ENCODE measurements around the gene POR. TPM values are rescaled to one million over a fixed set of nuclear protein-coding genes. Genes with fewer than 3 reads are reported as not detected.

POR gene
- total RNA-seq (10 to 100 TPM; 41.1 to 83.3 (median 58.8) TPM), total RNA-seq (23.8 to 99.2 (median 54.2) reads per million in 29 experiments)
- total RNA-seq (2013), result 39.6 TPM

GRCh38 chr7:75914655-75915415, at the start of gene POR:
POR (plus strand) TSS chr7:75915155; CDS start chr7:75954002, 38,847 bp downstream.
- Mint-ChIP-seq H3K4me1 (peaks cover 30 to 40% (median 36%) of the 10 kb centered on the region in 3 donors), H3K27me3 (no peaks in the 10 kb centered on the region), H3K36me3 (no peaks in the 10 kb centered on the region), H3K9me3 (no peaks in the 10 kb centered on the region), H3K4me3 (peak within 1 kb of the TSS; percentile 90 to 93 (median 90)), H3K27ac (peak within 1 kb of the TSS; percentile 97 to 98)
- no peaks in the 10 kb centered on the region for H3K36me3 ChIP-seq (ENCODE audit: control insufficient read depth in 2 of 2, extremely low read depth in 1 of 2, insufficient read depth in 1 of 2, low read length in 1 of 2)
- DNase-seq (peak; percentile 89 to 99 (median 95)), ATAC-seq (replicated peaks in 1 of 4) (peak; percentile 92 to 96 (median 95))
- H3K4me1 ChIP-seq (ENCODE audit: control insufficient read depth in 1 of 2, extremely low read depth in 1 of 2, insufficient read depth in 2 of 2, low read length in 2 of 2), result peaks cover 3 to 40% of the 10 kb centered on the region in 2 experiments
- WGBS (ENCODE audit: insufficient coverage), result under 1% methylated on average over 82 of the region's 82 CpGs
- H3K9me3 ChIP-seq, result no peaks in the 10 kb centered on the region
- POLR2A ChIA-PET, result interaction anchor here (0.6 to 1.8 kb wide), 8 partner anchors 14 to 479 kb away, joined by 3 to 8 read pairs (median 3); partner anchors contain the start of genes HIP1 (in 1 of the 2) and RHBDD2 (in 1 of the 2)
- H3K27ac ChIP-seq (ENCODE audit: low read length), result peak within 1 kb of the TSS; percentile 93
- no peaks in the 10 kb centered on the region for H3K27me3 ChIP-seq (replicated peaks in 1 of 2; ENCODE audit: control insufficient read depth in 2 of 2, extremely low read depth in 1 of 2, insufficient read depth in 2 of 2, low read length in 1 of 2)
- peak within 1 kb of the TSS; percentile 87 to 89 for H3K4me3 ChIP-seq (ENCODE audit: control insufficient read depth in 1 of 2, extremely low read depth in 1 of 2, low read length in 1 of 2)
- CTCF ChIA-PET, result interaction anchor here (0.5 to 1.1 kb wide), 5 partner anchors 36 to 347 kb away, joined by 3 to 4 read pairs (median 3); no protein-coding TSS in a partner anchor

- H3K27me3 Mint-ChIP-seq, result peaks cover 13% of the 10 kb centered on the region in 2 donors
- no peaks in the 10 kb centered on the region for H3K9me3 ChIP-seq
- no peaks in the 10 kb centered on the region for H3K36me3 ChIP-seq (ENCODE audit: control insufficient read depth in 2 of 2, extremely low read depth in 1 of 2, insufficient read depth in 1 of 2, low read length in 1 of 2)
- no peak overlapping the region for H3K27ac ChIP-seq (ENCODE audit: low read length)
- H3K27ac Mint-ChIP-seq, result no peak overlapping the region
- DNase-seq, result no peak
- no peaks in the 10 kb centered on the region for H3K36me3 Mint-ChIP-seq
- WGBS (ENCODE audit: insufficient coverage), result 55% methylated on average over 5 of the region's 5 CpGs
- ChIA-PET CTCF (interaction anchor here (1.9 to 4.6 kb wide), 3 partner anchors 12 to 154 kb away, joined by 4 to 29 read pairs (median 22); partner anchors contain the start of gene RHBDD2 (in 1 of the 2)), POLR2A (no interaction called here)
- H3K4me1 ChIP-seq (ENCODE audit: control insufficient read depth in 1 of 2, extremely low read depth in 1 of 2, insufficient read depth in 2 of 2, low read length in 2 of 2), result peaks cover 0 to 11% of the 10 kb centered on the region in 2 experiments
- no peaks in the 10 kb centered on the region for H3K9me3 Mint-ChIP-seq
- peak in 1 of 4 experiments; percentile 14 for ATAC-seq (replicated peaks in 1 of 4)
- no peak overlapping the region for H3K4me3 ChIP-seq (ENCODE audit: control insufficient read depth in 1 of 2, extremely low read depth in 1 of 2, low read length in 1 of 2)
- H3K4me1 Mint-ChIP-seq, result peaks cover 5 to 9% (median 5%) of the 10 kb centered on the region in 3 donors
- peaks cover 0 to 27% of the 10 kb centered on the region in 2 experiments for H3K27me3 ChIP-seq (replicated peaks in 1 of 2; ENCODE audit: control insufficient read depth in 2 of 2, extremely low read depth in 1 of 2, insufficient read depth in 2 of 2, low read length in 1 of 2)
- H3K4me3 Mint-ChIP-seq, result no peak overlapping the region
Measured at GRCh38 chr7:75866114-75866488, 48.9 kb upstream of the POR start.

- 42% methylated on average over 12 of the region's 19 CpGs for WGBS (ENCODE audit: insufficient coverage)
- H3K4me3 Mint-ChIP-seq, result peak overlapping the region in 1 of 3 donors; percentile 25
- peak in 31 of 35 experiments; percentile 3 to 71 (median 30) for DNase-seq
- CTCF ChIA-PET, result interaction anchor here (1.9 to 4.6 kb wide), 3 partner anchors 12 to 153 kb away, joined by 4 to 29 read pairs (median 22); partner anchors contain the start of gene RHBDD2 (in 1 of the 2)
- H3K27ac Mint-ChIP-seq, result no peak overlapping the region
- no peaks in the 10 kb centered on the region for H3K36me3 Mint-ChIP-seq
- ATAC-seq (replicated peaks in 1 of 4), result peak; percentile 70 to 79 (median 72)
- peaks cover 5 to 9% (median 5%) of the 10 kb centered on the region in 3 donors for H3K4me1 Mint-ChIP-seq
- peaks cover 13% of the 10 kb centered on the region in 2 donors for H3K27me3 Mint-ChIP-seq
- no peak overlapping the region for H3K27ac ChIP-seq (ENCODE audit: low read length)
- no peaks in the 10 kb centered on the region for H3K9me3 ChIP-seq
- no peaks in the 10 kb centered on the region for H3K36me3 ChIP-seq (ENCODE audit: control insufficient read depth in 2 of 2, extremely low read depth in 1 of 2, insufficient read depth in 1 of 2, low read length in 1 of 2)
- no peak overlapping the region for H3K4me3 ChIP-seq (ENCODE audit: control insufficient read depth in 1 of 2, extremely low read depth in 1 of 2, low read length in 1 of 2)
- POLR2A ChIA-PET, result no interaction called here
- H3K27me3 ChIP-seq (replicated peaks in 1 of 2; ENCODE audit: control insufficient read depth in 2 of 2, extremely low read depth in 1 of 2, insufficient read depth in 2 of 2, low read length in 1 of 2), result peaks cover 0 to 27% of the 10 kb centered on the region in 2 experiments
- peaks cover 0 to 11% of the 10 kb centered on the region in 2 experiments for H3K4me1 ChIP-seq (ENCODE audit: control insufficient read depth in 1 of 2, extremely low read depth in 1 of 2, insufficient read depth in 2 of 2, low read length in 2 of 2)
- H3K9me3 Mint-ChIP-seq, result no peaks in the 10 kb centered on the region
Measured at GRCh38 chr7:75866489-75867389, 48.2 kb upstream of the POR start.

DNA sequence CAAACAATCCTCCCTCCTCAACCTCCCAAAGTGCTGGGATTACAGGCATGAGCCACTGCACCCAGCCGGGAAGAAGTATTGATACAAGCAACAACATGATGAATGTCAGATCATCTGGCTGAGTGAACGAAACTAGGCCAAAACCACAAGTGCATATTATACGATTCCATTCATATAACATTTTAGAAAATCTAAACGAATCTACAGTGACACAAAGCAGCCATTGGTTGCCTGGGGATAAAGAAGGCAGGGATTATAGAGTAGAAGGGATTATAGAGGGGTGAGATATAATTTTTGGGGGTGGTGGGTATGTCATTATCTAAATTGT, 47.6 kb upstream of the POR start:
- no peak overlapping the region for H3K27ac Mint-ChIP-seq
- no peak overlapping the region for H3K4me3 ChIP-seq (ENCODE audit: control insufficient read depth in 1 of 2, extremely low read depth in 1 of 2, low read length in 1 of 2)
- peaks cover 5 to 11% (median 5%) of the 10 kb centered on the region in 3 donors for H3K4me1 Mint-ChIP-seq
- H3K4me1 ChIP-seq (ENCODE audit: control insufficient read depth in 1 of 2, extremely low read depth in 1 of 2, insufficient read depth in 2 of 2, low read length in 2 of 2), result peaks cover 0 to 11% of the 10 kb centered on the region in 2 experiments
- no CpG with 5 or more reads among the region's 4 CpGs for WGBS (ENCODE audit: insufficient coverage)
- DNase-seq (no peak), ATAC-seq (replicated peaks in 1 of 4) (no peak)
- ChIA-PET POLR2A (no interaction called here), CTCF (interaction anchor here (4.2 to 4.6 kb wide), 2 partner anchors 152 to 153 kb away, joined by 22 to 29 read pairs; no protein-coding TSS in a partner anchor)
- no peaks in the 10 kb centered on the region for H3K36me3 Mint-ChIP-seq
- no peak overlapping the region for H3K27ac ChIP-seq (ENCODE audit: low read length)
- peaks cover 13% of the 10 kb centered on the region in 2 donors for H3K27me3 Mint-ChIP-seq
- H3K27me3 ChIP-seq (replicated peaks in 1 of 2; ENCODE audit: control insufficient read depth in 2 of 2, extremely low read depth in 1 of 2, insufficient read depth in 2 of 2, low read length in 1 of 2), result peaks cover 0 to 27% of the 10 kb centered on the region in 2 experiments
- no peaks in the 10 kb centered on the region for H3K9me3 Mint-ChIP-seq
- H3K36me3 ChIP-seq (ENCODE audit: control insufficient read depth in 2 of 2, extremely low read depth in 1 of 2, insufficient read depth in 1 of 2, low read length in 1 of 2), result no peaks in the 10 kb centered on the region
- H3K4me3 Mint-ChIP-seq, result no peak overlapping the region
- no peaks in the 10 kb centered on the region for H3K9me3 ChIP-seq

DNA sequence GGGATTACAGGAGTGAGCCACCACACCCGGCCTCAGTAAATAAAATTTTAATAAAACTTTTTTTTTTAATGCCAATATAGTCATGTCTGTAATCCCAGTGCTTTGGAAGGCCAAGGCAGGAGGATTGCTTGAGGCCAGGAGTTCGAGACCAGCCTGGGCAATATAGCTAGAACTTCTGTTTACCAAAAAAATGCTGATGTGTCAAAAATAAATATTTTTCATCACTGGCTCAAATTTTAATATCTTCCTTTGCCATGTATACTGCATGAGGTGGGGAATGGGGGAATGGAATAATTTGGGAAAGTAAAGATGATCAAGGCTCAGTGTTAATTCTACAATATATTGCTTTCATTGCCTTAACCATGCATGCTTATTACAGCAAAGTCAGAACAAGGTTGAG, 46.8 kb upstream of the POR start:
- ATAC-seq (replicated peaks in 1 of 4), result no peak
- no peaks in the 10 kb centered on the region for H3K36me3 ChIP-seq (ENCODE audit: control insufficient read depth in 2 of 2, extremely low read depth in 1 of 2, insufficient read depth in 1 of 2, low read length in 1 of 2)
- Mint-ChIP-seq H3K4me1 (peaks cover 5 to 11% (median 5%) of the 10 kb centered on the region in 3 donors), H3K4me3 (no peak overlapping the region), H3K36me3 (no peaks in the 10 kb centered on the region), H3K27me3 (peaks cover 13% of the 10 kb centered on the region in 2 donors), H3K27ac (no peak overlapping the region), H3K9me3 (no peaks in the 10 kb centered on the region)
- ChIA-PET POLR2A (interaction anchor here in 1 of 2 donors (0.7 kb wide), 2 partner anchors 14 to 152 kb away, joined by 4 to 7 read pairs; no protein-coding TSS in a partner anchor), CTCF (interaction anchor here (1.5 to 4.2 kb wide), 2 partner anchors 152 to 153 kb away, joined by 3 to 29 read pairs; no protein-coding TSS in a partner anchor)
- no peak for DNase-seq
- H3K4me1 ChIP-seq (ENCODE audit: control insufficient read depth in 1 of 2, extremely low read depth in 1 of 2, insufficient read depth in 2 of 2, low read length in 2 of 2), result peaks cover 0 to 11% of the 10 kb centered on the region in 2 experiments
- no CpG with 5 or more reads among the region's 2 CpGs for WGBS (ENCODE audit: insufficient coverage)
- no peak overlapping the region for H3K27ac ChIP-seq (ENCODE audit: low read length)
- H3K9me3 ChIP-seq, result no peaks in the 10 kb centered on the region
- no peak overlapping the region for H3K4me3 ChIP-seq (ENCODE audit: control insufficient read depth in 1 of 2, extremely low read depth in 1 of 2, low read length in 1 of 2)
- H3K27me3 ChIP-seq (replicated peaks in 1 of 2; ENCODE audit: control insufficient read depth in 2 of 2, extremely low read depth in 1 of 2, insufficient read depth in 2 of 2, low read length in 1 of 2), result peaks cover 0 to 26% of the 10 kb centered on the region in 2 experiments

All from T-cell (primary cell).